Measurements from ENCODE around the gene PCDH18.
"Not testable (repeated sequence)": the region's sequence is repeated elsewhere in the genome, so short reads cannot be mapped to it uniquely, and the experiment has no call there.

PCDH18 gene

DNA sequence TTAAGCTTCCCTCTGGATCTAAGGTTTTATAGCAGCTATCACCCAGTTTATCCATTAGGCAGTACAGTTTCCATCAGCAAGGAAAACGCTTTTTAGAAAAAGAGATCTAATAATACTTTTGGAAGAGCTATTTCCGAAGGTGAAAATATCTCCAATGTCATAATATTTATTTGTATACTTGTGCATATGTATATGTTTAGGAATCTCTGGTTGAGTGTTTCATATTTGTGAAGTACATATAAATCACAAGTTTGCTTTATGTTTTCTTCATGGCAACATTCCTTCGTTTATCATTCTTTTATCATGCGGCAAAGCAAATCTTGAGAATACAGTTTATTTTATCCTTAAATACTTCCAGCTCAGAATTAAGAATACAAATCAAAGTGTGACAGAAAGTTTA is 6.2 kb upstream of the PCDH18 start:
- Histone ChIP-seq H3K36me3 (ENCODE audit: insufficient read depth, low read length) (no peaks in the 10 kb centered on the region), H3K4me2 (ENCODE audit: insufficient read depth, low read length) (no peak overlapping the region), H3K4me3 (ENCODE audit: low read depth in 1 of 2, low read length in 2 of 2) (no peak overlapping the region), H3K27ac (ENCODE audit: low read length) (no peak overlapping the region), H3K79me2 (ENCODE audit: insufficient read depth, low read length) (no peaks in the 10 kb centered on the region), H3K9ac (ENCODE audit: low read depth, low read length) (no peak overlapping the region), H3K27me3 (ENCODE audit: insufficient read depth, low read length, poor library complexity) (no peaks in the 10 kb centered on the region), H4K20me1 (ENCODE audit: insufficient read depth, low read length) (no peaks in the 10 kb centered on the region), H2AFZ (ENCODE audit: low read depth, low read length) (no peak overlapping the region), H3K9me3 (ENCODE audit: insufficient read depth, low read length, severe bottlenecking) (no peaks in the 10 kb centered on the region), H3K4me1 (ENCODE audit: insufficient read depth, low read length) (no peaks in the 10 kb centered on the region)
- DNase-seq, result no peak
- no peak for ATAC-seq (ENCODE audit: insufficient read depth, low read depth)
- TF ChIP-seq, protein P1, sequence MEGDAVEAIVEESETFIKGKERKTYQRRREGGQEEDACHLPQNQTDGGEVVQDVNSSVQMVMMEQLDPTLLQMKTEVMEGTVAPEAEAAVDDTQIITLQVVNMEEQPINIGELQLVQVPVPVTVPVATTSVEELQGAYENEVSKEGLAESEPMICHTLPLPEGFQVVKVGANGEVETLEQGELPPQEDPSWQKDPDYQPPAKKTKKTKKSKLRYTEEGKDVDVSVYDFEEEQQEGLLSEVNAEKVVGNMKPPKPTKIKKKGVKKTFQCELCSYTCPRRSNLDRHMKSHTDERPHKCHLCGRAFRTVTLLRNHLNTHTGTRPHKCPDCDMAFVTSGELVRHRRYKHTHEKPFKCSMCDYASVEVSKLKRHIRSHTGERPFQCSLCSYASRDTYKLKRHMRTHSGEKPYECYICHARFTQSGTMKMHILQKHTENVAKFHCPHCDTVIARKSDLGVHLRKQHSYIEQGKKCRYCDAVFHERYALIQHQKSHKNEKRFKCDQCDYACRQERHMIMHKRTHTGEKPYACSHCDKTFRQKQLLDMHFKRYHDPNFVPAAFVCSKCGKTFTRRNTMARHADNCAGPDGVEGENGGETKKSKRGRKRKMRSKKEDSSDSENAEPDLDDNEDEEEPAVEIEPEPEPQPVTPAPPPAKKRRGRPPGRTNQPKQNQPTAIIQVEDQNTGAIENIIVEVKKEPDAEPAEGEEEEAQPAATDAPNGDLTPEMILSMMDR (IDR thresholded peaks at IDR 0.05; ENCODE audit: borderline replicate concordance, extremely low read depth, low read length, poor library complexity, severe bottlenecking), result no peak
- TF ChIP-seq EZH2 (IDR thresholded peaks at IDR 0.05; ENCODE audit: borderline replicate concordance, low read depth, low read length, severe bottlenecking), result no peak

- not testable (repeated sequence) for H4K20me1 ChIP-seq (ENCODE audit: insufficient read depth, low read length); H3K79me2 ChIP-seq (ENCODE audit: insufficient read depth, low read length); H3K9ac ChIP-seq (ENCODE audit: low read depth, low read length); H3K27me3 ChIP-seq (ENCODE audit: insufficient read depth, low read length, poor library complexity); H2AFZ ChIP-seq (ENCODE audit: low read depth, low read length); H3K4me1 ChIP-seq (ENCODE audit: insufficient read depth, low read length); H3K4me3 ChIP-seq (ENCODE audit: low read depth in 1 of 2, low read length in 2 of 2); H3K9me3 ChIP-seq (ENCODE audit: insufficient read depth, low read length, severe bottlenecking); ATAC-seq (ENCODE audit: insufficient read depth, low read depth); H3K36me3 ChIP-seq (ENCODE audit: insufficient read depth, low read length); DNase-seq; H3K27ac ChIP-seq (ENCODE audit: low read length); H3K4me2 ChIP-seq (ENCODE audit: insufficient read depth, low read length)
Measured at GRCh38 chr4:137537807-137538206, 5.5 kb upstream of the PCDH18 start.

- Histone ChIP-seq H3K27ac (ENCODE audit: low read length) (no peak overlapping the region), H3K9ac (ENCODE audit: low read depth, low read length) (no peak overlapping the region), H3K4me2 (ENCODE audit: insufficient read depth, low read length) (no peak overlapping the region), H3K27me3 (ENCODE audit: insufficient read depth, low read length, poor library complexity) (no peaks in the 10 kb centered on the region), H3K4me1 (ENCODE audit: insufficient read depth, low read length) (no peaks in the 10 kb centered on the region), H4K20me1 (ENCODE audit: insufficient read depth, low read length) (no peaks in the 10 kb centered on the region), H3K79me2 (ENCODE audit: insufficient read depth, low read length) (no peaks in the 10 kb centered on the region), H3K9me3 (ENCODE audit: insufficient read depth, low read length, severe bottlenecking) (no peaks in the 10 kb centered on the region), H3K36me3 (ENCODE audit: insufficient read depth, low read length) (no peaks in the 10 kb centered on the region), H2AFZ (ENCODE audit: low read depth, low read length) (no peak overlapping the region), H3K4me3 (ENCODE audit: low read depth in 1 of 2, low read length in 2 of 2) (no peak overlapping the region)
- DNase-seq, result no peak
- TF ChIP-seq, protein P1 (IDR thresholded peaks at IDR 0.05; ENCODE audit: borderline replicate concordance, extremely low read depth, low read length, poor library complexity, severe bottlenecking), result no peak
- TF ChIP-seq EZH2 (IDR thresholded peaks at IDR 0.05; ENCODE audit: borderline replicate concordance, low read depth, low read length, severe bottlenecking), result no peak
- ATAC-seq (ENCODE audit: insufficient read depth, low read depth), result no peak
Measured at GRCh38 chr4:137536789-137537561, 4.7 kb upstream of the PCDH18 start.

GRCh38 chr4:137535718-137536117 is 3.4 kb upstream of the PCDH18 start:
- no peaks in the 10 kb centered on the region for H3K36me3 ChIP-seq (ENCODE audit: insufficient read depth, low read length)
- no peak overlapping the region for H3K9ac ChIP-seq (ENCODE audit: low read depth, low read length)
- TF ChIP-seq EZH2 (IDR thresholded peaks at IDR 0.05; ENCODE audit: borderline replicate concordance, low read depth, low read length, severe bottlenecking), result no peak
- TF ChIP-seq, protein P1 (IDR thresholded peaks at IDR 0.05; ENCODE audit: borderline replicate concordance, extremely low read depth, low read length, poor library complexity, severe bottlenecking), result no peak
- H2AFZ ChIP-seq (ENCODE audit: low read depth, low read length), result no peak overlapping the region
- H3K27me3 ChIP-seq (ENCODE audit: insufficient read depth, low read length, poor library complexity), result no peaks in the 10 kb centered on the region
- no peaks in the 10 kb centered on the region for H3K4me1 ChIP-seq (ENCODE audit: insufficient read depth, low read length)
- H4K20me1 ChIP-seq (ENCODE audit: insufficient read depth, low read length), result no peaks in the 10 kb centered on the region
- DNase-seq (no peak), ATAC-seq (ENCODE audit: insufficient read depth, low read depth) (no peak)
- no peaks in the 10 kb centered on the region for H3K9me3 ChIP-seq (ENCODE audit: insufficient read depth, low read length, severe bottlenecking)
- H3K79me2 ChIP-seq (ENCODE audit: insufficient read depth, low read length), result no peaks in the 10 kb centered on the region
- no peak overlapping the region for H3K4me2 ChIP-seq (ENCODE audit: insufficient read depth, low read length)
- H3K4me3 ChIP-seq (ENCODE audit: low read depth in 1 of 2, low read length in 2 of 2), result no peak overlapping the region
- H3K27ac ChIP-seq (ENCODE audit: low read length), result no peak overlapping the region

Data from DND-41 (cell line).